HepG2 (cell line): ENCODE measurements around the gene GLTPD2. TPM values are rescaled to one million over a fixed set of nuclear protein-coding genes. Genes with fewer than 3 reads are reported as not detected.

Experiments used
- AGO1 ChIP-seq: fragments of 200-400 bp; formaldehyde crosslinking; IDR thresholded peaks from 2 replicates; pipeline ENCODE4 v1.6.1; 2017; ENCODE audit warnings: mild to moderate bottlenecking, low read depth, low read length, moderate library complexity; ENCODE audit not compliant: poor library complexity, severe bottlenecking
- ARID4A ChIP-seq: sonication (generic); formaldehyde crosslinking; IDR thresholded peaks from 2 replicates; pipeline ENCODE4 v1.5.0; 2020; ENCODE audit warnings: mild to moderate bottlenecking, missing genetic modification reagents, borderline replicate concordance
- DNMT3B ChIP-seq: conservative IDR thresholded peaks from 2 replicates; pipeline ENCODE4 v1.6.1; 2016; ENCODE audit warnings: missing biosample characterization, control low read depth
- JUND ChIP-seq: sonication (generic); formaldehyde crosslinking; IDR thresholded peaks from 2 replicates; pipeline ENCODE4 v1.8.0; 2022; ENCODE audit warnings: mild to moderate bottlenecking, missing genetic modification reagents
- RFXAP ChIP-seq: sonication (generic); formaldehyde crosslinking; IDR thresholded peaks from 2 replicates; pipeline ENCODE4 v1.4.0; 2020; ENCODE audit warnings: missing genetic modification reagents, borderline replicate concordance
- RNF219 ChIP-seq: sonication (generic); formaldehyde crosslinking; IDR thresholded peaks from 2 replicates; pipeline ENCODE4 v1.5.0; 2020; ENCODE audit warnings: mild to moderate bottlenecking, missing genetic modification reagents
- RORA ChIP-seq: sonication (generic); formaldehyde crosslinking; IDR thresholded peaks from 2 replicates; pipeline ENCODE4 v1.5.0; 2020; ENCODE audit warnings: mild to moderate bottlenecking, missing genetic modification reagents, moderate library complexity
- ZNF282 ChIP-seq: fragments of 450-650 bp; IDR thresholded peaks from 2 replicates; pipeline ENCODE4 v1.6.1; 2018; ENCODE audit not compliant: partially characterized antibody
- ZZZ3 ChIP-seq: sonication (generic); formaldehyde crosslinking; IDR thresholded peaks from 2 replicates; pipeline ENCODE4 v1.4.0; 2020; ENCODE audit warnings: missing genetic modification reagents, mild to moderate bottlenecking, borderline replicate concordance
- polyA plus RNA-seq, 8 experiments: library from polyadenylated mRNA; depleted of rRNA in 3 of 8; stranded (reverse) in 7 of 8; unstranded in 1 of 8; fragments of >200 nt; fragmentation: Illumina TruSeq in 4 of 8; extraction: Trizol in 4 of 8; gene quantifications; 2 replicates each; pipeline versions ENCODE4 v1.2.1 to v1.2.3, GENCODE V29; 2011 to 2016; ENCODE audit warnings: low read depth in 4 of 8, missing spikeins in 1 of 8, mixed read lengths in 1 of 8; ENCODE audit not compliant: insufficient read depth in 1 of 8
- total RNA-seq, 5 experiments: library from RNA; depleted of rRNA; stranded (reverse); fragments of >200 nt; fragmentation: Illumina TruSeq; extraction: Trizol; gene quantifications; 2 replicates each; pipeline ENCODE4 v1.2.3, GENCODE V29; 2016; ENCODE audit warnings: low read depth in 1 of 5
- TF ChIP-seq, protein P1 (sequence below): sonication (generic); formaldehyde crosslinking; IDR thresholded peaks from 2 replicates; pipeline ENCODE4 v1.5.0; 2020; ENCODE audit warnings: missing genetic modification reagents
- TF ChIP-seq, protein P2 (sequence below), 2 experiments: sonication (generic) in 1 of 2; formaldehyde crosslinking in 1 of 2; IDR thresholded peaks; 2 replicates each; pipeline versions ENCODE4 v1.4.0 to v1.6.1; 2016 to 2020; ENCODE audit warnings: borderline replicate concordance in 1 of 2, low read depth in 1 of 2, mild to moderate bottlenecking in 1 of 2, missing genetic modification reagents in 1 of 2

Gene GLTPD2
- total and polyA plus RNA-seq, 2 of the 13 experiments (the other 11 are each of a cell fraction or from before 2014, with no cell fraction given), result 7.5 to 12.9 TPM

- TF ChIP-seq ZNF282 (no peak), RFXAP (CRISPR knock-in tag) (0 out of 2 replicates have a peak, but pooled peaks have one; percentile 70), ARID4A (CRISPR knock-in tag) (peak; percentile 88), JUND (peak; percentile 22; the same call in 1 of the 2 replicates), DNMT3B (CRISPR knock-in tag) (no peak), RNF219 (CRISPR knock-in tag) (no peak), ZZZ3 (no peak), RORA (CRISPR knock-in tag) (no peak), AGO1 (no peak)
- TF ChIP-seq, protein P1, sequence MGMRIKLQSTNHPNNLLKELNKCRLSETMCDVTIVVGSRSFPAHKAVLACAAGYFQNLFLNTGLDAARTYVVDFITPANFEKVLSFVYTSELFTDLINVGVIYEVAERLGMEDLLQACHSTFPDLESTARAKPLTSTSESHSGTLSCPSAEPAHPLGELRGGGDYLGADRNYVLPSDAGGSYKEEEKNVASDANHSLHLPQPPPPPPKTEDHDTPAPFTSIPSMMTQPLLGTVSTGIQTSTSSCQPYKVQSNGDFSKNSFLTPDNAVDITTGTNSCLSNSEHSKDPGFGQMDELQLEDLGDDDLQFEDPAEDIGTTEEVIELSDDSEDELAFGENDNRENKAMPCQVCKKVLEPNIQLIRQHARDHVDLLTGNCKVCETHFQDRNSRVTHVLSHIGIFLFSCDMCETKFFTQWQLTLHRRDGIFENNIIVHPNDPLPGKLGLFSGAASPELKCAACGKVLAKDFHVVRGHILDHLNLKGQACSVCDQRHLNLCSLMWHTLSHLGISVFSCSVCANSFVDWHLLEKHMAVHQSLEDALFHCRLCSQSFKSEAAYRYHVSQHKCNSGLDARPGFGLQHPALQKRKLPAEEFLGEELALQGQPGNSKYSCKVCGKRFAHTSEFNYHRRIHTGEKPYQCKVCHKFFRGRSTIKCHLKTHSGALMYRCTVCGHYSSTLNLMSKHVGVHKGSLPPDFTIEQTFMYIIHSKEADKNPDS (CRISPR knock-in tag), result no peak
- TF ChIP-seq, protein P2, sequence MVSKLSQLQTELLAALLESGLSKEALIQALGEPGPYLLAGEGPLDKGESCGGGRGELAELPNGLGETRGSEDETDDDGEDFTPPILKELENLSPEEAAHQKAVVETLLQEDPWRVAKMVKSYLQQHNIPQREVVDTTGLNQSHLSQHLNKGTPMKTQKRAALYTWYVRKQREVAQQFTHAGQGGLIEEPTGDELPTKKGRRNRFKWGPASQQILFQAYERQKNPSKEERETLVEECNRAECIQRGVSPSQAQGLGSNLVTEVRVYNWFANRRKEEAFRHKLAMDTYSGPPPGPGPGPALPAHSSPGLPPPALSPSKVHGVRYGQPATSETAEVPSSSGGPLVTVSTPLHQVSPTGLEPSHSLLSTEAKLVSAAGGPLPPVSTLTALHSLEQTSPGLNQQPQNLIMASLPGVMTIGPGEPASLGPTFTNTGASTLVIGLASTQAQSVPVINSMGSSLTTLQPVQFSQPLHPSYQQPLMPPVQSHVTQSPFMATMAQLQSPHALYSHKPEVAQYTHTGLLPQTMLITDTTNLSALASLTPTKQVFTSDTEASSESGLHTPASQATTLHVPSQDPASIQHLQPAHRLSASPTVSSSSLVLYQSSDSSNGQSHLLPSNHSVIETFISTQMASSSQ (IDR thresholded peaks at IDR 0.05; ENCODE audit: low read depth), result peak; percentile 44; the same call in 1 of the 2 replicates
- TF ChIP-seq, protein P2 (CRISPR knock-in tag; IDR thresholded peaks at IDR 0.05; ENCODE audit: borderline replicate concordance), result peak; percentile 73; the same call in 1 of the 2 replicates
These were observed 17.1 kb upstream of the GLTPD2 start, which contains the start of gene TM4SF5 (continued) for GRCh38 chr17:4771519-4772234.
